DMS 273 (cell line): Measurements from ENCODE around the gene GAN.
"Not testable (repeated sequence)": the region's sequence is repeated elsewhere in the genome, so short reads cannot be mapped to it uniquely, and the experiment has no call there.

ENCODE experiments used
- DNase-seq: peaks from one replicate; lab custom pipeline; 2025; ENCODE audit not compliant: unreplicated experiment; lab: John Stamatoyannopoulos, UW

The GAN gene

DNA sequence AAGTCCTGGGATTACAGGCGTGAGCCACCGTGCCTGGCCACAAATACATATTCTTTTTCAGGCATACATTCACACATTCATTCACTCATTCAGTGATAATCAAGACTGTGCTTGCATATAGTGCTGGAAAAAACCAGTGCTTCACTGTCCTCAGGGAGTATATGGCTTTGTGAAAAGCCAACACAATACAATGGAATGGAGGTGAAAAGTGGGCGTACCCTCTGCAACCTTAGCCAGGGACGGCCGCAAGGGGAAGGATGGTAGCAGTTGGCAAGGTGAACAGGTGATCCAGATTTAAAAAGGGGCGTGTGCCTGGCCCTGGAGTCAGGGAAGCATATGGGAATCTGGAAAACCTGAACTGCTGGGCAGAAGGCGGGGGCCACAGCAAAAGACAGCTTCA, 18.1 kb upstream of the GAN start:
- DNase-seq = no peak

DNA sequence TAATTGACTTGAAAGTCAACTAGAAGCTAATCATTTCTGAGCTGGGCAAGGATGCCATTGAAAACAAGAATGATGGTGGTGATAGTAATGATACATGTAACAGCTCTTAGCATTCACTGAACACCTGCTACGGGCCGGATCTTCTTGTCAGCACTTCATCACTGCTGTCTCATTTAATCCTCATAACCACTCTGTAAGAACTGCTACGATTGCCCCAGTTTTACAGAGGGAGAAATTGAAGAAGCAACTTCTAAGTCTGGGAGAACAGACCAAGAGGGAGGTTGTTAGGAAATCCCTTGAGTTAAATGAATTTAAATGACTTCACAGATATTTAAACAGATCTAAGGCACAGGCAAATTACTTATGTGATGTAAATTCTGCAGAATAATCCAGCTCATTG, 7.0 kb upstream of the GAN start:
- DNase-seq = no peak

DNA sequence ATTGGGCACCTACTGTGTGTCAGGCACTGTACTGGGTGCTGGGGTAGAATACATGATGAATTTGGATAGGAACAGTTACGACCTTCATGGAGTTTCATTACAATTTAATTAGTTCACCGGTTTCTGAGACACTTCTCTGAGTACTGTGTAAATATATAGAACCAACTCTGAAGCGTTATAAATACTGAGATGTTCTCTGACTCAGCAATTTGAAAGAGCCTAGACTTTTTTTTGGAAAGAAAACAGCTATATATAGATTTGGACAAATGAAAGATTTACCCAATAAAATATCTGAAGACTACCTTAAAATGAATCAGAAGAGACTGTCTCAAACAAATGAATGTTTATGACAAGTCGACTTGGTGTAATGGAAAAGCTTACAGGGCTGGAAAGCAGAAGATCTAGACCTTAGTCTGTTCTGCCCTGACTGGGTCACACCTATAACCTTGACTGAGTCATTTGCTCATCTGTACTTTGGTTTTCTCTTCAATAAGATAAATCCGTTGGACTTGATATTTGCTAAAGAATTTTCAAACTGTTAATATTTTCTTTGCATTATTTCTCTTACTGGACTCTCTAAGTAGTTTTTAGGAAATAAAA, 4.6 kb upstream of the GAN start:
- no peak for DNase-seq

DNA sequence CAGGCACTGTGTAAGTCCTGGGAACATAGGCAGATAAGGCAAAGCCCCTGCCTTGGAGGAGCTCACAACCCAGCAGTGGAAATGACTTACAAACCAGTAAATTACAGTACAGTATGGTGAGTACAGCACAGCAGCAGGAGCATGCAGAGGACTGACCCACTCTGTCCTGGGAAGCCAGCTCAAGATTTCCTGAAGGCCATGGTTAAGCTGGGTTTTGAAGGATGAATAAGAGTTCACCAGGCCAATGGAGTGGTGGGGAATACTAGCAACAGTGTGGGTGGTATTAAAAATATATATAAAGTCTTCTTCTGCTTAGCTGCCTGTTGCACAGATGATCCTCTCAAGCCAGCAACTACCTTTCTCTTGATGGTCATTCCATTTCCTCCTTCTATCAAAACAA, 3.0 kb upstream of the GAN start:
- DNase-seq = no peak

DNA sequence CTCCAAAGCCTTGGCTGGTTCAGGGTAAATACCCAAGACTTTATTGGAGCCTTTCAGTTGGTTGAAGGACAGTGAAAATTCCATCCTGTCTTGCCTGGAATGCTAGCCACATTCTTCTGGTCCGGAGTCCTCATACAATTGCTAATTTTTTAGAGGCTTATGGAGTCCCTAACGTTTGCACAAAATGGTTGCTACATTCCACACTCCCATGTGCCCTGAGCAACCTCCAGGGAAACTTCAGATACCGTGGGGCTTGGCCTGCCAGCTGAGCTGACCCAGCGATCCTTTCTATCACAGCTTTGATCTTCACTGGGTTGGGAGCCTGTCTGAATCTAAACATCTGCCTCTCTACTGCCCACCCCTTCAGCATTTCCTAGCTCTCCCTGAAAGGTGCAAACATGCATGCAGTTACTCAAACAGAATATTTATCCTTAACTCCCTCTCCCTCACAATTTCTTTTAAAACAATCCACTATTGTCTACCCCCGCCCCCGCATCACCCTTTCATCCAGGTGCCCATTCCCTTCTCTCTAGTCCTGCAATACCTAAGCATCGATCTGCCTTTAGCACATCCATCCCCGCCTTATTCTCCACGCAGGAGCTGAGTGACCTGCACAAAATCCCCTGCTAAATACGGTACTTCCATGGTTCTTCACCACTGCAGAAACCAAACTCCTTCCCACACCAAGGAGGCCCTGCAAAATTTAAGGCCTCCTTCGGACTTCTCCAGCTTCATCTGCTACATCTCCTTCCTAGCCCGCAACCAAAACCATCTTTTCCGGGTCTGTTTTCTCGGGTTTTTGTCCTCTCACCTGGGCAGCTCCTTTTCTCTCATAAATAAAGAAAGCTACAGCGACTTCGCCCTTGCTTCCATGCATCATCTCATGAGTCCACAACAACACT, 810 bp upstream of the GAN start:
- peak; percentile 28 for DNase-seq

DNA sequence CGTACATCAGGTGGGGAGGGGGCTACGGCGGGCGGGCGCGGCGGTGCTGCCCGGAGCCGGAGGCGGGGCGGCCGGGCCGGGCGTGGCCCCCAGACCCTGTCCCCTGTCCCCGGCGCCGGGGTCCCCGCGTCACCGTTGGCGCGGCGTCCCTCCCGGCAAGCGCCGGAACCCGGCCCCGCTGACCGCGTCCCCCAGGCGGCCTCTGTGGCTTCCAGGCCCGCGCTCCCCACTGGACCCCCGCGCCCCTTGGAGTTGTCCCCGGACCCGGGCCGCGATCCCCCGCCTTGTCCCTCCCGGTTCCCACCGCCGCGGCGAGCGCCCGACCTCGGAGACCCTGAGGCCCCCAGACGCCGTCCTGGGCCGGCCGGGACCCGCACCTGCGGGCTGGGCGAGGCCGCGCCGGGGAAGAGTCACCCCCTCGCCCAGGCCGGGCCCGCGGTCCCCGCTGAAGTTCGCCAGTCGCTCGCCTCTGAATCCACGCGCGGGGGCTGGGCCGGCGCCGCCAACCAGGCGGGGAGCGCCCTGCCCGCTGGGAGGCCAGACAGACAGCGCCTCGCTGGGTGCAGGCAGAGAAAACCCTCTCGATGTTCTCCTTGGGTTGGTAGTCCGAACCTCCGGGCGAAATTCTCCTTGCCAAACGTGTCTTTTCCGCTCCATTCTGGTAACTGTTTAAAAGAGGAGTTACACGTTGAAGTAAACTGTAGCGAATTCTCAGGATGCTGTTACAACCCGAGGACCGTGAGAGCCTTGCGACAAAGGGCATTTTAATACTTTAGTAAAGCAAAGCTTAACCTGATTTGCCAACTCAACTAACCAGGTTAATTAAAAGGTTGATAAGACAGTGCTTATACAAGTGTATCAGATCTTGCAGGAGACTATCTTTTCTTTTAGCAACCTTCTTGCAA, 761 bp downstream of the GAN start:
- peak; percentile 67 for DNase-seq

DNA sequence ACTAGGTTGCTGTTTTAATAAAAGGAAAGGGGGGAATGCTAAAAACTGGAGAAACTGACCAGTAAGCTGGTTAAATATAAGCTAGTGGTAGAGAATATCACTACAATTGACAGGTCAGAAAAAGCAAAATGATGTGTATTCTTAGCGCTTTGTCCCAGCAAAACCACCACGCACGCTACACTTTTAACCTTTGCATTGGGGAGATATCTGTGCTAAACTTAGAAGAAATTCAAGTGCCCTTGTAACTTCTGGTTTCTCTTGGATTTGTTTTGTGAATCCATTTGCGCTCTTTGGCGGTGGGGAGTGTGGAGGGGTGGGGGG, 1.4 kb downstream of the GAN start:
- DNase-seq = no peak

DNA sequence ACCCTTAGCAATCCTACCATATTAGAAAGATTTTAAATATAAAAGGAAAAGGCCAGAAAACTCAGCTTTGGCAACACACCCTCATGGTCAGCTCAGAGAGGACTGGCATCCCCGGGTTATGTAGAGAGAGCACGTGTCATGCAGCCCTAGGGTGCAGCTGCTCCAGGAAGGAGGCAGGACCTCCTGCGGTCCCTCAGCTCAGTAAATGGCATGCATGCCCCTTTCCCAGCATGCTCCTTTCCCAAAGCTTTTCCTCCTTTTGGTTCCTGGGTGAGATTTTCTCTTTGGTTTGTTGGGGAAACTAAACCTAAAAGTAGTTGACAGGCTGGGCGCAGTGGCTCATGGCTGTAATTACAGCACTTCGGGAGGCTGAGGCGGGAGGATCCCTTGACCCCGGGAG, 3.9 kb downstream of the GAN start:
- DNase-seq = peak; percentile 4

DNA sequence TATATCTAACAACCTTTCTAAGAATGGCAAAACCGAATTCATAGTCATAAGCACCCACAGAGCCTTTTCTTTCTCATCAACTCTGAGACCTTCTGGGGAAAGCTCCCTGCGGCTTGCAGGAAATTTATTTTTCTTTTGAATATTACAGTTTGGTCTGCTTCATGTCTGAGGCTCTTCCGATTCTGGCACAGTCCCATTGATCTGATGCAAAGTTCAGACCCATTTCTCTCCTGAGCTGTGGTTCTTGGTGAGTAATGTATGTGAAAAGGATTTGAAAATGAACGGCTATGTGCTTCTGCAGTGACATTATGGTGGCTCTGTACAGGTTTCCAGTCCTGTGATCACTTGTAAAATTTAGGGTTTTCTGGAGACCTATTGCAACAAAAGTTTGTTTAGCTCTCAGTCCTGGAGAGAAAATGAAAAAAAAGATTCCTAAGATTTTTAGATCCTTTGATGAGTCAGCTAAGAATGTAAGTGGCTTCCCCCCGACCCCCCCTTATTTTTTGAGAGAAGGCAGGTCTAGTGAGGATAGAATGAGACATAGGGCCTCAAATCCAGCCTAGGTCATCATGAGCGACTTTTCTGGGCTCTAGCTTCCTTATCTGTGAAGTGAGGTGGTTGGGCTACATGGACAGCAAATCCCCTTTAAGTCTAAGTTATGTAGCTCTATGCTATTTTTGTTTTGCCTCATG, 4.6 kb downstream of the GAN start:
- no peak for DNase-seq

DNA sequence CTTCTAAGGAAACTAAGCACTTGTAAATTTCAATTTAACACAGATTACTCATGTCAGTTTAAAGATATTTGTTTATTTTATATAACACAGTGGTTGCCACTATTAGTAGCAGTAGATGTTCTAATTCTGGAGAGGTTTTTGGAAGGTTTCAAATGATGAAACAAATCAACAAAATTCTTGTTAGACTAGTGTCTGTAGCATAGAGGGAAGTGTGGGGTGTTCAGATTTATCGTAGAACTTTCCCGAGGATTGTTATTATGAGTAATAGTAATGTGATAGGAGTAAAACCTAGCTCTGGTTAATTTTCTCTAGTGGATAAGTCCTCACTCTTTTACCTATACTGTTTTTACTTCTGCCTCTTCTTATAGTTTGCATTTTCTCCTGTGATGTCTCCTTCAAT, 6.3 kb downstream of the GAN start:
- no peak for DNase-seq

DNA sequence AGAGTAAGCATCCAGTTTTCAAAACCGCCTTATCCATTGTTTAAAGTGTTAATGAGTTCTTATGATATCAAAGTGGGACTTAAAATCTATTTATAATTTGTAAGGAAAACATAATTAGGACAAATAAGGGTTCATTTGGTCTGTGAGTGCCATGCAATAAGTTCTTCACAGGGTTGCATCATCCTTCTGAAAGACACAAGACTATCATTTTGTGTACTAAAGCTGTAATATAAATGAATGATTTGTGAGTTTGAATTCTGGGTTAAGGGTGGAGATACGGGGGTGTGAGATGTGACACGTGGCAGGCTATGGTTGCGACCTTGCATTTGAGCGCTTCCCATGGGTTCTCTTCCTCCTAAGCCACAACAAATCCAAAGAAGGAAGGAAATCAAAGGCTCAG, 6.8 kb downstream of the GAN start:
- DNase-seq = no peak

DNA sequence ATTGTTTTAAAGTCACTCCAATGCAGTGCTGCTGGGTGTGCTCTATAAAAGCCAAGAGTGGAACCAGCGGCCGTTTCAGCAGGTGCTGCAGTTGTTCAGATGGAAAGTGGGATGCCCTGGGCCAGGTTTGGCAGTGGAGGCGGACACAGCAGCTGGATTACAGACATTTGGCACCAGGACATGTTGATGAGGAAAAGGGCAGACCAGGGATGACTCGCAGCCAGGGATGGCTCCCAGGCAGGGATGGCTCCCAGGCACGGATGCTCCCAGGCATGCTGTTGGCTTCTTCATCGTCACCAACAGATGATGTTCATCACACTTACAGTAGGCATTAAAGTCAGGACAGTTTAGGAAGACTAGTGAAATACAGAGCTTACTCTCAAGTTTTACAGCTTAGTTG, 10.0 kb downstream of the GAN start:
- no peak for DNase-seq

DNA sequence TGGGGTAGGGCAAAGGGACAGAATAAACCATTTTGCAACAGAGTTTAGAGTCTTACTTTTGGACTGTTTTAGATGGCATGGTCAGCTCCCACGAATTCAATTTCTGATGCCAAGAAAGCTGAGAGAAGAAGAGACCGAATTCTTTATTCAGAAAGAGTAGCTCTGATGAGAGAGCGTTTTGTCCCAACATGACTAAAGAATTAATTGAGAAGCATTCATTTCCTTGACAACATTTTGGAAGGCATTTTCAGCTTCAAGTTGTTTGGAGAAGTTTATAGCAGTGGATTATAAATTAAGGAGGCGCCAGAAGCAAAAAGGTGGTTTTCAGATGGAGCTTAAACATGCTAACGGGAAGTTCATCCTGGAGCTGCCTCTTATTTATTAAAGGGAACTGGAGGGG, 12.2 kb downstream of the GAN start:
- DNase-seq = no peak

DNA sequence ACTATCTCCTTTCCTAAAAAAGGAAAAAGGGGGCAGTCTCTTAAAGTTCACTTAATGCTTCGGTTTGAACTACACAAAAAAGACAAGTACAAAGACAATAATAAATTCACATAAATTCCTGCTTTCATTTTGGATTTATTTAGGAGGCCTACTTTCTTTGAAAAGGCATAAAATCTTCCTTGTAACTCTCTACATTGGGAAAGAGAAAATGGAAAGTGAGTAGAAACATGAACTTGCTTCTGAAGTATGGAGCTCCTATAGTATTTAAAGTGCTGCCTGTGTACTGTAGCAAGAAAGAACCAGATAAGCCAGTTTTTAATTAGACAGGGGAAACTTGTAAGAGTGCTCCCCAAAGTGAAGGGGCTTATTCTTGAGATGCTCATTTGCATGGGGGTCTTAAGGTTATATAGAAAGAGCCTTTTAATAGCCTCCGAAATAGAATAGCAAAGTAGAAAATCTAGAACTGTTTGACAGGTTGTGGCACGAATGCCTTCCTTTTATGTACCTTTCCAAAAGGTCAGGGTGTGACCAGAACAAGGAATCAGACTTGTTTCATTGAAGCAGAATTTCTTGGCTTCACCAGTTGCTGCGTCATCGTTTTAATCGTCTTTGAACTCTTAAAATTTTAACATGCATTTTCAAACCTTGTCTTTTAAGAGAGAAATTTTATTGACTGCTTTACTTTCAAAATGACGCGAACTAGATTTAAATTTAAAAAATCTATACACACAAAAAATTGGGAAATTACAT, 12.9 kb downstream of the GAN start:
- DNase-seq = no peak

DNA sequence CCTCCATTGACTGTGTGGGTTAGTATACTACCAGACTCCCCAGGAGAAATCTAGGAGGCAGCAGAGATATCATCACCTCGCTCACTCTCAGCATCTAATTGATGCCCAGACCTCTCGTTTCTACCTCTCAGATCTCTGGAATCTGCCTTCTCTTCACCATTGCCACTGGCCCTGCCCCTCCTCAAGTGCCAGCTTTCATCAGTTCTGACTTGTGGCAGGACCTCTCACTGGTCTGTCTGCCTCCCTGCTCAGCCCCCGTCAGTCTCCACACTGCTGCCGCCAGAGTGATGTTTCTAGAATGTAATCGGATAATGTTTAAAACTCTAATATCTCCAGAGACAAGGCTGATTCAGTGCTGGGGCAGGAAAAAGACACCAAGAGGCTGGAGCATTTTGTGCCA, 15.2 kb downstream of the GAN start:
- no peak for DNase-seq

DNA sequence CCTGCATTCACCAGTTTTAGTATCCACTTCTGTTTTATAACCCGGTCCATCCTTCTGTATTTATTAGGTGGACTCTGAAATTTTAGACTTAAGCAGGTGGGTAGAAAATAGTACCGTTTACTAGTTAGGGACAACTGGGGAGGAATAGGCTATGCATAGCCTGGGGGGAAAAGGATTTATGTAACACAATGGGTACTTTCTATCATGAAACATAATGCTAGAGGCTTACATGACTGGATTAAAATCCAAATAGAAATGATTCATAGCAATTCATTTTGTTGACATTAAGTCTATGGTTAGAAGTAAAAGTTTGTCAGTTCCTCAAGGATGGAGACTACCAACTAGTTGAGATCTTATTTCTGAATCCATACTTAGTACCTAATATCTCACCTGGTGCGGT, 18.6 kb downstream of the GAN start:
- no peak for DNase-seq

DNA sequence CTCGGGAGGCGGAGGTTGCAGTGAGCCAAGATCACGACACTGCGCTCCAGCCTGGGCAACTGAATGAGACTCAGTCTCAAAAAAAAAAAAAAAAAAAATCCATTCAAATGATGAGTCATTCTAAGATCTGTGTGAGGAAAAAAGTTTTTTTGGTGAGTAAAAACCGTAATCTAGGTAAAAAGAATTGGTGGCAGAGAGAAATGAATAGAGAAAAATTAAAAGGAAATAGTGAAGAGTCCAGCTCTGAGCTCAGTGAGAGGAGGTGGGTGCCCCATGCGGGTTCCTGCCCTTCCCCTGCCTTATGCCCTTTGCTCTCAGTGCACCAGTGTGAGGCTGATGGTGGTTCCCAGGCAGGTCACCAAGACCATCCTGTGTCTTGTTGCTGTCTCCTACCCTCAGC, 20.9 kb downstream of the GAN start:
- DNase-seq = no peak

DNA sequence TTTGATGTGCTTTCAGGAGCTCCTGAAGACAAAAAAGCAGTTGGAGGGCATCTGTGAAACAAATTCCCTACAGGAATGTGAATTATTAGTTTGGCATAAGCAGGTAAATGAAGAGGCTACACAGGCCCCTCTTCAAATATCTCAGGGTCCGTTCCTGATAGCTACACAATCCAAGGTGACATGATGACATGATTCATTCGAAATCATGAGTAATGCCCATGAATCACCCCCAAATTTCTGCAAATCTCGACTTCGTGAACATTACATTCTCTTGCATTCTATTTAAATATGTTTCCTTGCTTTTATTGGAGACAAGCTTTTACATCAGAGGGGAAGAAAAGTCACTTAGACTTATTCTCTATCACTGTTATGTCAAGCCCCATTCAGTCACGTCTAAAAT, 22.3 kb downstream of the GAN start:
- DNase-seq = no peak

DNA sequence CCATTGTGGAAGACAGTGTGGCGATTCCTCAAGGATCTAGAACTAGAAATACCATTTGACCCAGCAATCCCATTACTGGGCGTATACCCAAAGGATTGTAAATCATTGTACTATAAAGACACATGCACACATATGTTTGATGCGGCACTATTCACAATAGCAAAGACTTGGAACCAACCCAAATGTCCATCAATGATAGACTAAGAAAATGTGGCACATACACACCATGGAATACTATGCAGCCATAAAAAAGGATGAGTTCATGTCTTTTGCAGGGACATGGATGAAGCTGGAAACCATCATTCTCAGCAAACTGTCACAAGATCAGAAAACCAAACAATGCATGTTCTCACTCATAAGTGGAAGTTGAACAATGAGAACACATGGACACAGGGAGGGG, 30.4 kb downstream of the GAN start:
- DNase-seq = not testable (repeated sequence)

DNA sequence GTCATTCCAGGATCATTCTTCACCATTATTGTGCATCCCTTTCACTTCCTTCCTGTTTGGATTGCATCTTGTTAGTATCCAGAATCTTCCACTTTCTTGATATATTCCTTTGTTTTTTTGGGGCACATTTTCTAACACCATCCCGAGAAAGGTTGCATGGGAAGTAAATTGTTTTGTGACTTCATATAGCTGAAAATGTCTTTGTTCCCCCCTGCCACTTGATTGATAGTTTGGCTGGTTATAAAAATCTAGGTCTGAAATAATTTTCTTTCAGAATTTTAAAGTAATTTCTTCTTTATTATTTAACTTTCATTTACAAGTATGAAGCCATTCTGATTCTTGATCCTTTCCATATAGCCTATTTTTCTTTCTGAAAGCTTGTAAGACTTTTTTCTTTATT, 32.7 kb downstream of the GAN start:
- DNase-seq = no peak
